GM12873 (cell line): ENCODE results near the gene CA14.

Experiments used
- TF ChIP-seq, protein P1 (sequence below): IDR thresholded peaks from 2 replicates; pipeline ENCODE4 v1.5.1; 2012; ENCODE audit warnings: low read depth, mild to moderate bottlenecking, moderate library complexity, low read length, control low read depth; ENCODE audit not compliant: insufficient read depth; ENCODE audit errors: missing control alignments

Gene CA14

DNA sequence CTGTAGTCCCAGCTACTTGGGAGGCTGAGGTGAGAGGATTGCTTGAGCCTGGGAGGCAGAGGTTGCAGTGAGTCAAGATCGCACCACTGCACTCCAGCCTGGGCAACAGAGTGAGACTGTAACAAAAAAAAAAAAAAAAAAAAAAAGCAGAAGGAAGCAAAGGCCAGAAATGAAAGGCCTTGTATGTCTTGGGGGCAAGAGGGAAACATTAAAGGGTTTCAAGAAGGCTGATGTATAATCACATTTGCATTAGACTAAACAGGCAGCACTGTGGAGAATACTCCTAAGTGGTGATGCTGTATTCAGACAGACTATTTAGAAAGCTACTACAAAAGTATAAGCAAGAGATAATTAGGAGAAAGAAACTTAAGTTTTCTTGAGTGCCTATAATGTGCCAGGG, 32.0 kb upstream of the CA14 start:
- TF ChIP-seq, protein P1, sequence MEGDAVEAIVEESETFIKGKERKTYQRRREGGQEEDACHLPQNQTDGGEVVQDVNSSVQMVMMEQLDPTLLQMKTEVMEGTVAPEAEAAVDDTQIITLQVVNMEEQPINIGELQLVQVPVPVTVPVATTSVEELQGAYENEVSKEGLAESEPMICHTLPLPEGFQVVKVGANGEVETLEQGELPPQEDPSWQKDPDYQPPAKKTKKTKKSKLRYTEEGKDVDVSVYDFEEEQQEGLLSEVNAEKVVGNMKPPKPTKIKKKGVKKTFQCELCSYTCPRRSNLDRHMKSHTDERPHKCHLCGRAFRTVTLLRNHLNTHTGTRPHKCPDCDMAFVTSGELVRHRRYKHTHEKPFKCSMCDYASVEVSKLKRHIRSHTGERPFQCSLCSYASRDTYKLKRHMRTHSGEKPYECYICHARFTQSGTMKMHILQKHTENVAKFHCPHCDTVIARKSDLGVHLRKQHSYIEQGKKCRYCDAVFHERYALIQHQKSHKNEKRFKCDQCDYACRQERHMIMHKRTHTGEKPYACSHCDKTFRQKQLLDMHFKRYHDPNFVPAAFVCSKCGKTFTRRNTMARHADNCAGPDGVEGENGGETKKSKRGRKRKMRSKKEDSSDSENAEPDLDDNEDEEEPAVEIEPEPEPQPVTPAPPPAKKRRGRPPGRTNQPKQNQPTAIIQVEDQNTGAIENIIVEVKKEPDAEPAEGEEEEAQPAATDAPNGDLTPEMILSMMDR, result no peak

DNA sequence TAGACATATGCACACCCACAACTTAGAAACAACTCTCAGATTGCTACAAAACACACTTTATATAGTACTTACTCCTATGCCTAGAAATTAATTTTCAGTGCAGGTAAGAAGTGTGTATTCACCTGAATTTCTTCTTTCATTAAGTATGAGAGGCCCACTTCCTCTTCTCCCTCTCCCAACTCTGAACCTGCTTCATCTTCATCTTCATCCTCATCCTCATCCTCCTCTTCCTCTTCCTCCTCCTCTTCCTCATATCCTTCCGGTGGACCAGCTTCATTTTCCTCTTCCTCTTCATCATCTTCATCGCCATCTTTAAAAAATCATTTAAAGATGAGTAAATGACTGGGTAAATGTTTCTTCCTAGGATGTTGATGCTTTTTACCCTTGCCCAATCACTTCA, 31.1 kb upstream of the CA14 start:
- TF ChIP-seq, protein P1, result no peak

DNA sequence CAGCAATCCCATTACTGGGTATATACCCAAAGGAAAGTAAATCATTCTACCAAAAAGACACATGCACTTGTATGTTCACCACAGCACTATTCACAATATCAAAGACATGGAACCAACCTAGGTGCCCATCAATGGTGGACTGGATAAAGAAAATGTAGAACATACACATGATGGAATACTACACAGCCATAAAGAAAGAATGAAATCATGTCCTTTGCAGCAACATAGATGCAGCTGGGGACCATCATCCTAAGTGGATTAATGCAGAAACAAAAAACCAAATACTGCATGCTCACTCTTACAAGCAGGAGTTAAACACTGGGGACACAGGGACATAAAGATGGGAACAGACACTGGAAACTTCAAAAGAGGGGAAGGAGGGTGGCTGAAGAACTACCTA, 30.3 kb upstream of the CA14 start:
- TF ChIP-seq, protein P1, result no peak

DNA sequence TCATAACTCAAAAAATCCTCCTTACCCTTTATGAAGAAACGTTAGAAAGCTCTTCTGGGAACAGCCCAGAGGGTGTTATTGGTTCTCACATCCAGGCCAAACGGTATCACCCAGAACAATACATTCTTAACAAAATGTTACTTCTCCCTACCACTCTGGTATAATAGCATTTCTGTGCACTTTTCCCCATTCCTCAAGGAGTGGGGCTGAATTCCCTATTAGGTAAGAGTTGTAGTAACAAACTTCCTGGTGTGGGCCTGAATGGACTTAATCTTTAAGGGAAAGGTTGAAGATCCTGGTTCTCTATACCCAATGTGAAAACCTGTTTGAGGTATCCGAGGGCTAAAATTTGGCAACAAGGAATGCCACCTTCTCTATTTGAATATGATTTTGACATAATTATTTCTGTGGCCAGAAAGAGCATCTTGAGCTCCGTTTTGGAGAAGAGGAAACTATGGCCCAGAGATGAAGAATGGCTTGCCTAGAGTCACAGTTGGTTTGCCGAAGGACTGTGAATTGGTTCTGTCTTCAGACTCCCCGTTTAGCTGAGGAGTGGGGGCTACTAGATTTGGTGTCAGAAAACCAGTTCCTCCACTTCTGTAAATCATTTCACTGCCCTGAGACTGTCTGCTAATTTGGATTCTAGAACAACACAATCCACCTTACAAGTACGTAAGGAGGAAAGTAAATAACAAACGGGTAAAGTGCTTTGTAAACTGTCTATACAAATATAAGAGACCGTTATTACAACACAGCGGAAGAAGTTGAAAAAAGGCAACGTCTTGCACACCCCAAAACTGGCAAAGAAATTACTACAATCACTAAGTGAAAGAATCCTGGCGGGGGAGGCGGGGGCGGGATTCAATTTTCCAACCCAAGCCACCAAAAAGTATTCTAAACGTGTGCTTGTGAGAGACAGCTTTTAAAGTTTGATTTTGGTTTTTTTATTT, 23.9 kb upstream of the CA14 start:
- TF ChIP-seq, protein P1, result no peak

DNA sequence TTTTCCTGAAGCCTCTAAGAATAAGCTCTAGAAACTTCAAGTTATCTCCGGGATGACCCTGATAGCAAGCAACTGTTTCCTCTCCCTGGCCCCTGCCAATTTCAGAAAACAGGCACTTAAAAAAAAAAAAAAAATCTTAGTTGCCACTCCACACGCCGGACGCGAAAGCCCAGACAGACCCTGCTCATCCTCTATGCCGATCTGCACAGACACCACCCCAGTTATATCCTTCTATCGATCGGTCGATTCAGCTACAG, 23.3 kb upstream of the CA14 start:
- TF ChIP-seq, protein P1, result no peak

DNA sequence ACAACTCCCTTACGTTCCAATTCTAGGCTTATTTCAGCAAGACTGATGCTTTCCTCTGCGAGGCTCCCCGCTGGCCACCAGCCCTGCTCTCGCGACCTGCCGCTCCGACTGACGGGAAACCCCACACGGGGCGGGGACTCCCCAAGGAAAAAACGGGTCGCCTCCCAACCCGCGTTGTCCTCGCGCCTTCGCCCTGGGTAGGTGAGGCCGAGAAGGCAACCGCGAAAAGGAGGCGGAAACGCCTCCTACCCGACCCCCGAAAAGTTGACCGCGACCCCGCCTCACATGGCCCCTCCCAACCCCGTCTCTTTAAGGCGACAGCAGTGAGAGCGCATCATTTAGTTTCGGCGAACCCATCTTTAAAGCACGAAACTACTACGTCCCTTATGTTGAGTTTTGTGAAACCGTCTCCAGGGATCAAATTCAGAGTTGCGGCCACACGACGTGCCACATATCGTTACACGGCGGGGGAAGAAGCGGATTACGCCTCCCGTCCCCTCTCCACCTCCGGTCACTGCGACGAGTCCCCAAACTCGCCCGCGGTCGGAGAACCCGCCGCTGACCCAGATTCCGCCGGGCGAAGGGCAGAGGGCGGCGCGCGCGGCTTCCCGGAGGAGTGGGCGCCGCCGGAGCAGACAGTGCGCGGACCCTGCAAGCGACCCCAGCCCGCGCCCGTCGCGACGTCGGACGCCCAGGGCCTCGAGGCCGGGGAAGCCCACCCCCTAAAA, 22.8 kb upstream of the CA14 start:
- TF ChIP-seq, protein P1, result no peak

DNA sequence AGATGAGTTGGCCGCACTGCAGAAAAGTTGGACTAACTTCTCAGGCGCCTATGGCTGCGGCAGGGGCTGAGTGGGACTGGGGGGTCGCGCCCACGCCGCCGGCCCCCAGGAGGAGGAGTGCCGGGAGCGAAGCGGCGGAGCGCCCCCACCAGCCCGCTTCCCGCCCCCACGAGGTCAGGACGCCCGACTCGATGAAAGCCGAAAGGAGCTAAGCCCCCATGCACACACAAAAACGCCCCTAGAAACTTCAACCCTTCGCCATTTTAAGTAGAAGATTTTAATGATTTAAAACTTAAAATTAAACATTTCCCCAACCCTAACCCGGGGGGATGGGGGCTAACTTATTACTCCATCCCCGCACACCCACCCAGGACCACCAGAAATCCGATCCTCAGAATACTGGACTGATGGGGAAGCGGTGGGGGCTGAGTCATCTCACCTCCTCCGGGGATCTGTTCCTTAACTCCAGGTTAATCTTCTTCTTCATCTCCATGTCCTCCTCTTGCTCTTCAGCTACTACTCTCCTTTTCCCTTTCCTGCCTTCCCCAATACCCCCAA, 22.2 kb upstream of the CA14 start:
- TF ChIP-seq, protein P1, result no peak
